DND-41 (cell line): Measurements from ENCODE around the gene ALKBH5.

Experiments used
- ATAC-seq: fragments of 200-7000 bp; cut with Tn5 transposase; 3 replicates; pipeline ENCODE4 v1.9.1; 2021; ENCODE audit warnings: low read depth; ENCODE audit not compliant: insufficient read depth
- DNase-seq: peaks from one replicate; pipeline ENCODE4 v3.0.0-alpha.2; 2020
- H2AFZ ChIP-seq: 2 replicates; pipeline ENCODE4 v1.6.0; 2012; ENCODE audit warnings: low read depth, low read length
- H3K27ac ChIP-seq: 2 replicates; pipeline ENCODE4 v1.5.1; 2012; ENCODE audit warnings: low read length, inconsistent platforms
- H3K27me3 ChIP-seq: fragments of 200-600 bp; sonication (generic); 2 replicates; pipeline ENCODE4 v1.6.0; 2012; ENCODE audit warnings: low read length, mild to moderate bottlenecking, inconsistent platforms; ENCODE audit not compliant: insufficient read depth, poor library complexity
- H3K36me3 ChIP-seq: 2 replicates; pipeline ENCODE4 v1.5.1; 2012; ENCODE audit warnings: low read length, inconsistent platforms; ENCODE audit not compliant: insufficient read depth
- H3K4me1 ChIP-seq: 2 replicates; pipeline ENCODE4 v1.5.1; 2012; ENCODE audit warnings: mild to moderate bottlenecking, low read length; ENCODE audit not compliant: insufficient read depth
- H3K4me2 ChIP-seq: 2 replicates; pipeline ENCODE4 v1.6.0; 2012; ENCODE audit warnings: mild to moderate bottlenecking, moderate library complexity, low read length, inconsistent platforms; ENCODE audit not compliant: insufficient read depth
- H3K4me3 ChIP-seq, 2 experiments: fragments of 200-600 bp in 1 of 2; shearing (Covaris generic) in 1 of 2; 2 replicates each; pipeline ENCODE4 v1.5.1; 2012 to 2016; ENCODE audit warnings: inconsistent platforms in 2 of 2, low read length in 2 of 2, mild to moderate bottlenecking in 2 of 2, low read depth in 1 of 2, moderate library complexity in 1 of 2
- H3K79me2 ChIP-seq: 2 replicates; pipeline ENCODE4 v1.6.0; 2012; ENCODE audit warnings: low read length, inconsistent platforms; ENCODE audit not compliant: insufficient read depth
- H3K9ac ChIP-seq: 2 replicates; pipeline ENCODE4 v1.6.0; 2012; ENCODE audit warnings: low read depth, mild to moderate bottlenecking, inconsistent platforms, low read length, moderate library complexity
- H3K9me3 ChIP-seq: 2 replicates; pipeline ENCODE4 v1.5.1; 2012; ENCODE audit warnings: low read length, moderate library complexity, mild to moderate bottlenecking, inconsistent platforms; ENCODE audit not compliant: insufficient read depth, severe bottlenecking
- H4K20me1 ChIP-seq: 2 replicates; pipeline ENCODE4 v1.6.0; 2012; ENCODE audit warnings: low read length; ENCODE audit not compliant: insufficient read depth
- EZH2 ChIP-seq: IDR thresholded peaks from 3 replicates; pipeline ENCODE4 v1.6.1; 2012; ENCODE audit warnings: borderline replicate concordance, low read depth, mild to moderate bottlenecking, moderate library complexity, low read length, inconsistent platforms; ENCODE audit not compliant: severe bottlenecking
- TF ChIP-seq, protein P1 (sequence below): IDR thresholded peaks from 2 replicates; pipeline ENCODE4 v1.5.1; 2012; ENCODE audit warnings: borderline replicate concordance, low read length, moderate library complexity, mild to moderate bottlenecking; ENCODE audit not compliant: poor library complexity, severe bottlenecking; ENCODE audit errors: extremely low read depth

ALKBH5 gene

DNA sequence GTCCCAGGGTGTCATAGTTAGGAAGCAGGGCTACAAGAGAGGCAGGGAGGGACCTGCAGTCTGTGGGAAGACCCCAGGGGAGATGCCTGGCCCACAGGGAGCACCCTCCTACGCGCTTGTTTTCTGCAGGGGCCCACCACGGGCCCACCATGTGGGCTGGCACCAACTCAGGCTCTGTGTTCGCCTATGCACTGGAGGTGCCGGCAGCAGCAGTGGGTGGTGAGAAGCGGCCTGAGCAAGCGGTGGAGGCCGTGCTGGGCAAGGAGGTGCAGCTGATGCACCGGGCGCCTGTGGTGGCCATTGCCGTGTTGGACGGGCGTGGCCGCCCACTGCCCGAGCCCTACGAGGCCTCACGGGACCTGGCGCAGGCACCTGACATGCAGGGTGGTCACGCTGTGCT lies 56.8 kb downstream of the ALKBH5 start:
- no peak for TF ChIP-seq EZH2
- TF ChIP-seq, protein P1, sequence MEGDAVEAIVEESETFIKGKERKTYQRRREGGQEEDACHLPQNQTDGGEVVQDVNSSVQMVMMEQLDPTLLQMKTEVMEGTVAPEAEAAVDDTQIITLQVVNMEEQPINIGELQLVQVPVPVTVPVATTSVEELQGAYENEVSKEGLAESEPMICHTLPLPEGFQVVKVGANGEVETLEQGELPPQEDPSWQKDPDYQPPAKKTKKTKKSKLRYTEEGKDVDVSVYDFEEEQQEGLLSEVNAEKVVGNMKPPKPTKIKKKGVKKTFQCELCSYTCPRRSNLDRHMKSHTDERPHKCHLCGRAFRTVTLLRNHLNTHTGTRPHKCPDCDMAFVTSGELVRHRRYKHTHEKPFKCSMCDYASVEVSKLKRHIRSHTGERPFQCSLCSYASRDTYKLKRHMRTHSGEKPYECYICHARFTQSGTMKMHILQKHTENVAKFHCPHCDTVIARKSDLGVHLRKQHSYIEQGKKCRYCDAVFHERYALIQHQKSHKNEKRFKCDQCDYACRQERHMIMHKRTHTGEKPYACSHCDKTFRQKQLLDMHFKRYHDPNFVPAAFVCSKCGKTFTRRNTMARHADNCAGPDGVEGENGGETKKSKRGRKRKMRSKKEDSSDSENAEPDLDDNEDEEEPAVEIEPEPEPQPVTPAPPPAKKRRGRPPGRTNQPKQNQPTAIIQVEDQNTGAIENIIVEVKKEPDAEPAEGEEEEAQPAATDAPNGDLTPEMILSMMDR = no peak
- H3K79me2 ChIP-seq = no peaks in the 10 kb centered on the region
- no peak overlapping the region for H2AFZ ChIP-seq
- no peaks in the 10 kb centered on the region for H3K9me3 ChIP-seq
- no peaks in the 10 kb centered on the region for H3K27me3 ChIP-seq
- H3K4me3 ChIP-seq = no peak overlapping the region
- ATAC-seq (no peak), DNase-seq (no peak)
- no peak overlapping the region for H3K9ac ChIP-seq
- H3K4me1 ChIP-seq = no peaks in the 10 kb centered on the region
- H3K36me3 ChIP-seq = peaks cover 70% of the 10 kb centered on the region
- no peak overlapping the region for H3K27ac ChIP-seq
- H3K4me2 ChIP-seq = no peak overlapping the region
- H4K20me1 ChIP-seq = peaks cover 3% of the 10 kb centered on the region; the same call in 1 of the 2 replicates

DNA sequence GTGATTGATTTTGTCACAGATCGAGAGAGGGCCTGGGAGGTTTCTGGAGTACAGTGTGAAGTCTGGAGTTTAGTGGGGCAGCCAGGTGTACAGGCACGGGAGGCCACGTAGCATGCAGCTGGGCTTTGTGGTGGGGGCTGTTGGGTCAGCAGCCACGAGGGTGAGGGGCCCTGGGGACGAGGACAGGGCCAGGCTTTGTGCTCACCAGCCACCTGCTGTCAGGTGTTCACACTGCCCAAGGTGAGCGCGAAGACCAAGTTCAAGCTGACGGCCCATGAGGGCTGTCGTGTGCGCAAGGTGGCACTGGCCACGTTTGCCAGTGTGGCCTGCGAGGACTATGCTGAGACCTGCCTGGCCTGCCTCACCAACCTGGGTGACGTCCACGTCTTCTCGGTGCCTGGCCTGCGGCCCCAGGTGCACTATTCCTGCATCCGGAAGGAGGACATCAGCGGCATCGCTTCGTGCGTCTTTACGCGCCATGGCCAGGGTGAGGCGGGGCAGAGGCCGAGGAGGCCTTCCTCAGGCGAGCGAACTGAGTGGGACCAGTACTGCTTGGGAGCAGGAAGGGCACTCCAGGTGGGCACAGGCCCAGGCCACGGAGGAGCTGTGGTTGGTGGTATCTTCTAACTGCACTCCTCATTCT lies 57.7 kb downstream of the ALKBH5 start:
- Histone ChIP-seq H3K79me2 (no peaks in the 10 kb centered on the region), H3K9ac (no peak overlapping the region), H3K27ac (no peak overlapping the region), H3K4me2 (no peak overlapping the region), H4K20me1 (0 out of 2 replicates have a peak, but pooled peaks cover 3% of the 10 kb centered on the region), H3K27me3 (no peaks in the 10 kb centered on the region), H3K4me1 (no peaks in the 10 kb centered on the region), H3K4me3 (no peak overlapping the region), H3K36me3 (peaks cover 70% of the 10 kb centered on the region), H3K9me3 (no peaks in the 10 kb centered on the region), H2AFZ (no peak overlapping the region)
- DNase-seq (no peak), ATAC-seq (no peak)
- TF ChIP-seq, protein P1 = no peak
- TF ChIP-seq EZH2 = no peak

DNA sequence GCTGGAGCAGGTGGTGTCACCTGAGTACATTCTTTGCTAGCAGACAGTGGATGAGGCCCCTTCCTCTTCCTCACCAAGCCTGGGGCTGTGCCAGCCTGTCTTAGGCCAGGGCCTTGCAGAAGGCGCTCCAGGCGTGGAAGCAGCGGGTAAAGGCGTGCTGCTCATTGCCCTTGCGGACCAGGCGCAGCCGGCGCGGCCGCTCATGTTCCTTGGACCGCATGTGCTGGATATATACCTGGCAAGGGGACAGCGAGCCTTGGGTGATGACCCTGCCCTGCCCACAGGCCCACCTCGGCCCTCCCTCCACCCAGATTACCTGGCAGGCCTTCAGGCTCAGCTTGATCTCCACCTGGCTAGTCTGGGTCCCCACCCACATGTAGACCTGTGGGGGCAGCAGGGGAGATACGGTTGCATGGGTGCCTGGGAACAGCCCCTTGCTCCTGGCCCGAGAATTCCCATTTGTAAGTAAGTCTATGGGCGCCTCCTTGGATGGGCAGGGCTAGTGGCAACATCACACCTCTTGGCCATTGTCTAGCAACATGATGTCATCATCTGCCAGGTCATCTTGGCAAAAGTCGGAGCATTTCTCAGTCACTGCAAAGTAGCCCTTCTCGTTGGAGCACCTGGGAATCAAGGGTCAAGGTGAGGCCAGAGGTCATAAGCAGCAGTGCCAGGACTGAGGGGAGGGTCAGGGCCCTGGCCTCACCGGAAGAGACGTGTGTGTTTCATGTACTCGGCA lies 61.6 kb downstream of the ALKBH5 start:
- no peak overlapping the region for H2AFZ ChIP-seq
- DNase-seq (no peak), ATAC-seq (no peak)
- no peaks in the 10 kb centered on the region for H3K79me2 ChIP-seq
- H3K27me3 ChIP-seq = no peaks in the 10 kb centered on the region
- TF ChIP-seq, protein P1 = no peak
- no peak for TF ChIP-seq EZH2
- H3K9me3 ChIP-seq = no peaks in the 10 kb centered on the region
- H3K4me1 ChIP-seq = no peaks in the 10 kb centered on the region
- H3K9ac ChIP-seq = no peak overlapping the region
- H4K20me1 ChIP-seq = peaks cover 11% of the 10 kb centered on the region
- H3K36me3 ChIP-seq = peaks cover 83% of the 10 kb centered on the region
- H3K4me2 ChIP-seq = no peak overlapping the region
- no peak overlapping the region for H3K27ac ChIP-seq
- no peak overlapping the region for H3K4me3 ChIP-seq
